Renal pelvis (tissue), 4 donors: ENCODE results near the gene GAMT. TPM values are rescaled to one million over a fixed set of nuclear protein-coding genes. Genes with fewer than 3 reads are reported as not detected.
"Not testable (repeated sequence)": the region's sequence is repeated elsewhere in the genome, so short reads cannot be mapped to it uniquely, and the experiment has no call there.

ENCODE experiments used
- DNase-seq: peaks from one replicate; pipeline ENCODE4 v3.0.0-alpha.2; 2013
- polyA plus RNA-seq, 3 donors: library from polyadenylated mRNA; unstranded; fragments of 120-200 nt; gene quantifications; one replicate each; pipeline ENCODE4 v1.2.1, GENCODE V29; 2013; ENCODE audit not compliant: insufficient read length in 3 of 3

Gene GAMT
- polyA plus RNA-seq, 3 donors, result 31.5 to 42.9 (median 42.9) TPM

DNA sequence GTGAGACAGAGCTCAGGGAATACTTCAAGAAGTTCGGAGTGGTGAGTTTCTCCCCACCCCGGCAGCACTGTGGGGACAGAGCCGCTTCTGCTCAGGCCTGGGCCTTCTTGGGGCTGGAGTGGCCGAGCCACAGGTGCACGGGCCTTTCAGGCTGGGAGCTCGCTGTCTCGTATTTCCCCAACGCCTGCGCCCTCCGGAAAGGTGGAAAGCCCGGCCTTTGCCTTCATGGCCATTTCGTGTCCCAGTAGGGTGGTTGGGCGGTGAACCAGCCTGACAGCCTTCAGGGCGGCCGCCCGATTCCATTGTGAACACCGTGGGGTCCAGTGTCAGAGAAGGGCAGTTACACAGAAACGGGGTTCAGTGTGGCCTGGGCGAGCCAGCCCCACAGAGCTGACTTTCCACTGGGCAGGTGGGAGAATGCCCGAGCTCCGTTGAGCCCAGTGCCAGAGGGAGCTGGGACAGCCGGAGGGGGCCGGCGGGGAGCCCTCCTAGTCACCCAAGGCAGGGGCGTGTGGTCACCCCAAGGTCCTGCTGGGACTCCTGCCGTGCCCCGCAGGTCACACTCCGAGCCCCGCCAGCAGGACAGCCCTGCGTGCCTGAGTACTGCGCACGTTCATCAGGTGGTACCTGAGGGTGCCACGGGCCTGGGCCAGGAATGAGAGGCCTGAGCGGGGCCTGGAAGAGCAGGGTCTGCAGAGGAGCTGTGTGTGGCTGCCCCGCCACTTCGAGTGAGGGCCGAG is 20.0 kb upstream of the GAMT start:
- no peak for DNase-seq

DNA sequence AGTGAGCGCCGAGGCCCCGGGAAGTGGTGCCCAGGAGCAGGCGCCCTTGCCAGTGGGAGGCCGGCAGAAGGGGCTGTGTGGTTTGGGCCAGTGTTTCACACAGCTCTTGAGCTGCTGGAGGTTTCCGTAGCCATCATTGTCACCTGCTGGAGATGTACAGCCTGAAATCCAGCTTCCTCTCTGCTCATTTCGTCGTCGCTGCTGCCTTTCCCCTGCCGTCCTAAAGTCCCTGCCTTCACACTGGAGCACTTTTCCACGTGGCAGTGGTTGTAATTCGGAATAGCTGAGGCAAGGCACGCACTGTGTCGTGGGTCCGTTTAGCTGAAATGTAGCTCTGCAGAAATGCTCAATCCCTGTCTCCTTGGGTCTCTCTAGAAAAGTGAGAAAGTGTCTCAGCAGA is 19.2 kb upstream of the GAMT start:
- DNase-seq, result no peak

DNA sequence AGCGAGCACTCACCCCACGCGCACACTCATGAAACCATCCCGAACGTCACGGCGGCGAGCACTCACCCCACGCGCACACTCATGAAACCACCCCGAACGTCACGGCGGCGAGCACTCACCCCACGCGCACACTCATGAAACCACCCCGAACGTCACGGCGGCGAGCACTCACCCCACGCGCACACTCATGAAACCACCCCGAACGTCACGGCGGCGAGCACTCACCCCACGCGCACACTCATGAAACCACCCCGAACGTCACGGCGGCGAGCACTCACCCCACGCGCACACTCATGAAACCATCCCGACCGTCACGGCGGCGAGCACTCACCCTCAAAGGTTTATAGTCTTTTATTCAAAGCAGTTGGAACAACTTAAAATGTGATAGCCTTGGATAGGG is 18.7 kb upstream of the GAMT start:
- not testable (repeated sequence) for DNase-seq

- DNase-seq, result no peak
These were observed 17.8 kb upstream of the GAMT start for GRCh38 chr19:1418951-1419738.

GRCh38 chr19:1418496-1418775 is 17.1 kb upstream of the GAMT start:
- no peak for DNase-seq

DNA sequence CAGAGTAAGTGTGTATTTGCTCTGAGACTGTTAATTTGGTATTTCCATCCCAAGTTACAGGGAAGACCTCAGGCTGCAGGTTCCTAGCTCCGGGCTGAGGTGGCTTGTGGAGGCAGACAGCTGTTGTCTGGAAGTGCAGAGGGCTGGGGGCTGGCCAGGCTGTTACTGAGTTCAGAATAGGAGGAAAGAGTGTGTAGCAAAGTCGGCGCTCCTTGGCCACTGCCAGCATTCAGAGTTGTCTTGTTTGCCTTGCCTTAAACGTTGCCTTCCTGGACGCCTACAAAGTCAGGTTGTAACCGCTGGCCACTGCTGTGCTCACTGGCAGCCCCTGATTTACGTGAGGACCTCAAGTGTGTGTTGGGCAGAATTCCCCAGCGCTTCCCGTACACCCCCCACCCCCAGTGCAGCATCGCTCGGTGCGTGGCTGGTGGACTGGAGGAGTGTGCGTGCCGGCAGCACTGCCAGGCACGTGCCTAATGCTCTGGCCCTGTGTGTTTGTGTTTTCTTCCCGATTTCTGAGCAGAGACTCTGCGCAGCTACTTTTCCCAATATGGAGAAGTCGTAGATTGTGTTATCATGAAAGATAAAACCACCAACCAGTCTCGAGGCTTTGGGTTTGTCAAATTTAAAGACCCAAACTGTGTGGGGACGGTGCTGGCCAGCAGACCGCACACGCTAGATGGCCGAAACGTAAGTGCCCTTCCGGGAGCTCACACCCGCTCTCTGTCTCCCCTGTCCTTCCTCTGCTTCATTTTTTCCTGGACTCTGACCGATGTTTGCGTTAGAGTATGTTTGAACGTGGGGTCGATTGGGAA is 16.5 kb upstream of the GAMT start:
- DNase-seq, result no peak

- DNase-seq, result no peak
These were observed 15.8 kb upstream of the GAMT start for GRCh38 chr19:1417145-1417544.

DNA sequence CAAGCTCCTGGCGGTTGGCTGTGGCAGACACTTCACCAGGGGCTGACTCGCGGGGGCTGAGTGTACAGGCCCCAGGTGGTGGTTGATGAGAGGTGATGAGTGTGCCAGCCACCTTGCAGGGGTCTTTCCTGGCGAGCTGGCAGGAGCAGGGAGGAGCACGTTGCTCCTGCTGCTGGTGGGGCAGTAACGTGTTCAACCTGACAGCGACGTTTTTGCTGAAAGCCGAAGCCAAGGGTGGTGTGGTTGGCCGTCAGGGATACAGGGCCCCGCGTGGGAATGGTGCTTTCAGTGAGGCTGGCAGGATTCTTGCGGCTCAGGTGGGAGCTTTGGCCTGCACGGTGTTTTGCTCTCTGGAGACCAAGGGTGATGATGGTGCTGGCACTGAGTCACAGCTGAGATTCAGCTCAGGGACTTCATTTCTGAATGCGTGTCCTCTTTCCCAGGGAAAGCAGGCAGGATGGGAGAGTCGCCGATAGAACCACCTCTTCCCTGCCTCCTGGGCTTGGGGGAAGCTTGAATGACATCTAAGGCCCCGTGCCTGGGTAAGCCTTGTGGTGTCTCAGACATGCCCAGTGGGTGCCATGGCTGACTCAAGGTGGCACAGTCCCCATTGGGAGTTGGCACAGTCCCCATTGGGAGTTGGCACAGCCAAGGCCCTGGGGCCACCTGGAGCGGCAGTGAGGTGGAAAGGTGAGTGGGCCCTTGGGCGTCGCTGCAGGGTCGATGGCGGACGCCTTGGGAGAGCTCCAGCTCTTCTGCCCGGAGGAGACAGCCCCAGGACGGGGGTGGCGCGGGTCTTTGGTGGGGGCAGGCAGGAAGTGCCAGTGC is 14.9 kb upstream of the GAMT start:
- no peak for DNase-seq

DNA sequence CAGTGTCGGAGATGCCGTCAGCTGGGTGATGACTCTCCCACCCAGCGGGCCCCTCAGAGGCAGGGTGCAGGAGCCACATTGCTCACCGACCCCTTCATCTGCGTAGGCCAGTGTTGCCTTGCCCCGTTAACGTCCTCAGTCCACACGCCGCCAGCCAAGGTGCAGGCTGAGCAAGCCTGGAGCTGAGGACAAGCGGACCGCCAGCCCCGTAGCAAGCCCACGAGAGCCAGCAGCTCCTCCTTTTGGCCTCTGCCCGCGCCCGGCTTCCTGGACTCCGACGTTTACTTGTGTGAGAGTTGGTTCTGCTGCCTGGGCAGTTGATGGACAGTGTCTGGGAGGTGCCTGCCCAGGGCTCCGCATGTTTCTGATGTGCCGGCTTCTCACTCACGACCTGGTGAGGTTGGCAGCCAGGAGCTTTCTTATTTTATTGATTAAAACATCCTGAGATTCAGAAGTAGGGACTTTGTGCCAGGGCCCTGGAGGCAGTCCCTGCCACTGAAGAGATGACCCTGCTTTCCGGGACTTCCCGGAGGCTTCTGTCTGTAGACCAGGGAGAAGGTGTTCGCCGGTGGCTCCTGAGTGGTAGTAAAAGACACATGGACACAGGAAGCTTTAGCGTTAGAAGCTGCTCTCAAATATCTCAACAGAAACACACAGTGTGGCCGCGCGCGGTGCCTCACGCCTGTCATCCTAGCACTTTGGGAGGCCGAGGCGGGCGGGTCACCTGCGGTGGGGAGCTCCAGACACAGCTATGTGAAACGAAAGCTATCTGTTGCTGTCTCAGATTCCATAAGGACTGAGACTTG is 11.9 kb upstream of the GAMT start:
- DNase-seq, result no peak

DNA sequence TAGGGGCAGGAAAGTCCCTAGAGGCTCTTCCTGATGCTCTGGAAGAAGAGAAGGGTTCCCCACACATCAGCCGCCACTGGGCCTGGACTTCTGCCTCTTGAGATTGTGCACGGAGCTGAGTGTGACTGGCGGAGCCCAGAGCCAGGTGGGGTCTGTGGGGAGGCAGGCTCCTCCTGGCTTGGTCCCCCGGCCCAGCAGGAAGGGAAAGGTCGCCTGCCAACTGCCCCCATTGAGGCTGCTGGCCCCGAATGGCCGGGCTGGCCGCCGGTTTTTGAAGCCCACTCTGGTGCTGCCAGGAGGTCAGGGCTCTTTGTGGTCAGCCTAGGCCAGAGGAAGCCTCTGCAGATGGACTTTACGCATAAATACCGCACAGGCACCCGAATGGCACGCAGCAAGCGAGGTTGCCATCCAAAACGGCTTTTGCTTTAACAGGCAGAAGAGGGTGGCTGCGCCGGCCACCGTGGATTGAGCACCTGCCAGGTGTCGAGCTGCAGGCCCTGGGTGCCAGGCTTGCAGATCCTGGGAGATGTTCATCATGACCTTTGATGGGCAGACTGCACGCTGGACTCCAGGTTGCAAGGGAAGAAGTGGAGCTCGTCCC is 11.1 kb upstream of the GAMT start:
- no peak for DNase-seq

DNA sequence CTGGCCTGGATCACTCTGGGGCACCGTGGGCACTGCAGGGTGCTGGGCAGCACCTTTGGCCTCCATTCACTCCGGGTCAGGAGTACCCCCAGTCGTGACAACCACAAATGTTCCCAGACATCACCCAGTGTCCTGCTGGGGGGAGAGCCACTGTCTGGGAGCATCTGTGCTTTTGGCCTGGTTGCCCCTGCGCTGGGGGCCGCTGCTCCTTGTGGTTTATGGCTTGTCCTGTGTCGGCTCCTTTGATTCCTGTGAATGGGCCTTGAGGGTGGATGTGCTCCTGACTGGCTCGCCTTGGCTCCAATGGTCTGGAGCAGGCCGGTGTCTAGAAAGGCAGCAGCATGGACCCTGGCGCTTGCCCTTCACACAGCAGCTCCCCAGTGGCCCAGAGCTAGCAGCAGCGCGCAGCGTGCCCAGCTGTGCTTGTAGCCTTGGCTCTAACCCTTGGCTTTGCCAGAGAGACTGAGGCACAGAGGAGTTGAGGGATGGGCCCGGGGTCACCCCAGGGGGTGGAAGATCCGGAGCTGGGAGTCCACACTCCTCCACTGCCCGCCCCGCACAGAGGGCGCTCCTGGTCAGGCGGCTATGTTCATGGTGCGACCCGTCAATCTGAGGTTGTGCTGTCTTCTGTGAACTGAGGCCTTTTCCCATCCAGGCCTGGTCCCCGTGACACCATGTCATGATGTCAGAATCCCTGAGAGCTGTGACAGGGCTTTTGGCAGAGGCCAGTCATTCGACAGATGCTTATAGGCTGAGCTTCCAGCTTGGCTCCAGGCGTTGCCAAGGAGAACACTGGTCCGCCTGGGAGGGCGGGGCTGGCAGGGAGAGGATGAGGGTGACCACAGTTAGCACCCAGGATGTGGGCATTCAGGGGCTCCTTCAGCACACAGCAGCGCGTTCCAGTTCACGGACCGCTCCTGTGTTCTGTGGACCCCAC is 10.2 kb upstream of the GAMT start:
- no peak for DNase-seq

GRCh38 chr19:1410789-1411188 is 9.4 kb upstream of the GAMT start:
- DNase-seq, result no peak

DNA sequence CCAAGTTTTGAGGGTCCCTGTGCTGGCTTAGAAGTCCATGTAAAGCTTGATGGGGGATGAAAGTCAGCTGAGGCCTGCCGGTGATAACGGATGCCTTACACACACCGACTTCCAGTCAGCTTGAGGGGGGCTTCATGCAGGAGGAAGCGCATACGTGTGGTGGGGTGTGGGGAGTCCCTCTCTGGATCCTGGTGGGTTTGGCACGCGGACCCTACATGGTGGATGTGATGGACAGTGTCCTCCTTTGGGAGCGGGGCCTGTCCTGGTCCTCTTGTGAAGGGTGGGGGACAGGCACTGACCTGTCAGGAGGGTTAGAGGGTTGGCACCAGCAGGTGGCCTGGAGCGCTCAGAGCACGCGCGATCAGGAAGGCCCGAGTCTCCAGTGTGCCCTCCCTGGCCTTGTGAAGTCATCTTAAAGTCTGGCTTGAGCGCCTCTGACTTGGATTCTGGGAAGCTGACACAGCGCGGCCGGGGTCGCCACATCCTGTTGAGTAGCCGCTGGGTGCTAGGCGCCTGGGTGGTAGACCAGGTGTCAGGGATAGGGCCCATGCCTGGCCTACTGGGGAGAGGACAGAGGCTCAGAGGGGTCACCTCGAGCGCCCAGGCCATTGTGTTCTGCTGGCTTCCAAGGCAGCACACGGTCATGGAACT is 8.9 kb upstream of the GAMT start:
- DNase-seq, result no peak

DNA sequence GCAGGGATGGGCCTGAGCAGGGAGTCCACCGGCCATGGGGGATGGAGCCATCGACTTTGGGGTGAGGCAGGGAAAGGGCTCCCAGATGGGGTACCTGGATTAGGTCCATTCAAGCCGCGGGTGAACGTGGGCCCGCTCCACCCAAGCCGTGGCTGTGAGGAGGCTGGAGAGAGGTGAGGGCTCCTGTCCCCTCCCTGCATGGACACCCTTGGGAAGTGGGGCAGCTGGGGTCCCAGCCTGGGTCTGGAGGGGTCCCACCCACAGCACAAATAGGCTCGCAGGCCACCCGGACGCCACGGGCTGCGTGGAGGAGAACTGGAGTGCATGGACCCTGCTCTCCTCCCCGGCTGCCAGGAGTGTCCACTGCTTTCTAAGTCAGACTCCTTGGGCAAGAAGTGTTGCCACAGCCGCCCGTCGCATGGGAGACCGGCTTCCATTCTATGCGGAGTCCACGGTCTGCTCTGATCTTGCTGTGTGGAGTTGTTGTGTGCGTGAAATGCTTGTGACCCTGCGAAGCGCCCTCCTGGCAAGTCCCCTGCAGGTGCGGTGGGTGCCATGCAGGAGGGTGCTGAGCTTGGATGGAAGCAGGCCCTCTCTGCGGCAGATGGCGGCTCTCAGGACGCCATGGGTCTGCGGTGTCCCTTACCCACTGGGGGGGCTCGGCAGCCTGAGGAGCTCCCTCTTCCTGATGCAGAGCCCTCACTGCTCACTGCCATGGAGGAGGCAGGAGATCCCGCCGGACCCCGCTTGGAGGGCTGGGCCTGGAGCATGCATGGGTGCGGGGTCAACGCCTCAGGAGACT is 8.1 kb upstream of the GAMT start:
- DNase-seq, result no peak

GRCh38 chr19:1408300-1409203 is 7.2 kb upstream of the GAMT start:
- no peak for DNase-seq

DNA sequence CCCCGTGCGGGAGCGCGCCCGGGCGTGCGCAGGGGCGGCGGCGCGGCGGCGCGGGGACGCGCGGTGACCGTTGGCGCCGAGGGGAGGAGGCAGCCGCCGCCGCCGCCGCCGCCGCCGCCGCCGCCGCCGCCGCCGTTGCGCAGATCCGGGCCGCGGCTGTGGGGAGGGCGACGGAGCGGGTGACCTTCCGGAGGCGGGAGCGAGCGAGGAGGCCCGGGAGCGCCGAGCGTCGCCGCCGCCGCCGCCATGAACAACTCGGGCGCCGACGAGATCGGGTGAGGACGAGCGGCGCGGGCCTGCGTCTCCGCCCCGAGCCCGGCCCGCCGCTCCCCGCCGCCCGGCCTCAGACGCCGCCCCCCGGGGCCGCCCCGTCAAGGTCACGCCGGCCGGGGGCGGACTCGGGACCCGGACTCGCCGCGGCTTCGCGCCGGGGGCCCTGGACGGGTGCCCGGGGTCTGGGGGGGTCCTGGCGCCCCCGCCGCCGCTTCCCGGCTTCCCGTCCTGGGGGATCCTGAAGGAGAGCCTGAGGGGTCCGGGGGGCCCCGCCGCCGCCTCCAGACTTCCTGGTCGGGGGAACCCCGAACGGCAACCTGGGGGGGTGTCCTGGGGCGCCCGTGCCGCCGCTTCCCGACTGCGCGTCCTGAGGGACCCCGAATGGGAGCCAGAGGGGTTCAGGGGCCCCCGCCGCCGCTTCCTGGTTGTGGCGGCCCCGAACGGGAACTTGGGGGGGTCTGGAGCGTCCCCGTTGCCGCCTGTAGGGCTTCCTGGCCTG is 6.4 kb upstream of the GAMT start, which contains the start of gene DAZAP1:
DAZAP1 (plus strand) TSS at position 59 of the 772 bp plus-strand sequence; CDS start at position 247, 188 bp downstream.
- no peak for DNase-seq
